Esophagus squamous epithelium (tissue), 5 donors: ENCODE data around the gene COMMD1. TPM values are rescaled to one million over a fixed set of nuclear protein-coding genes. Genes with fewer than 3 reads are reported as not detected.
"Not testable (repeated sequence)": the region's sequence is repeated elsewhere in the genome, so short reads cannot be mapped to it uniquely, and the experiment has no call there.

Experiments
- DNase-seq: peaks from one replicate; lab custom pipeline; 2025; lab: John Stamatoyannopoulos, UW
- H3K27ac ChIP-seq, 4 donors: fragments of 200-600 bp; sonication (generic); one replicate each; pipeline ENCODE4 v1.5.1; 2016 to 2019; ENCODE audit warnings: mild to moderate bottlenecking in 1 of 4
- H3K27me3 ChIP-seq, 4 donors: fragments of 200-600 bp; sonication (generic); 1 replicate in 3 of 4; 2 replicates in 1 of 4; pipeline versions ENCODE4 v1.5.1 to v1.6.0; 2017 to 2021; ENCODE audit warnings: antibody characterized with exemption in 1 of 4
- H3K36me3 ChIP-seq, 3 donors: fragments of 200-600 bp; sonication (generic); one replicate each; pipeline ENCODE4 v1.5.1; 2016 to 2019
- H3K4me1 ChIP-seq, 3 donors: fragments of 200-600 bp; sonication (generic); one replicate each; pipeline ENCODE4 v1.5.1; 2017 to 2019
- H3K4me3 ChIP-seq, 4 donors: fragments of 200-600 bp; sonication (generic); 1 replicate in 3 of 4; 2 replicates in 1 of 4; pipeline ENCODE4 v1.5.1; 2016 to 2019; ENCODE audit warnings: mild to moderate bottlenecking in 2 of 4, moderate library complexity in 1 of 4
- H3K9me3 ChIP-seq, 3 donors: fragments of 200-600 bp; sonication (generic); one replicate each; pipeline ENCODE4 v1.5.1; 2016 to 2019
- POLR2A ChIP-seq, 4 donors: fragments of 450-650 bp; IDR thresholded peaks; one replicate each; pipeline ENCODE4 v1.6.1; 2017; ENCODE audit warnings: antibody characterized with exemption in 4 of 4, mild to moderate bottlenecking in 4 of 4, moderate library complexity in 3 of 4
- WGBS, 2 donors: methylation state at CpG; one replicate each; pipeline ENCODE4 v1.1.5; 2018; 5-methylcytosine and 5-hydroxymethylcytosine counted together
- intact Hi-C: fragments of 100-400 bp; cut with DNase I; formaldehyde crosslinking; loops from one replicate; pipeline ENCODE4 v1.15.0; 2022
- total RNA-seq, 4 donors: library from RNA; depleted of rRNA; stranded (reverse); fragments of >200 nt; gene quantifications; one replicate each; pipeline ENCODE4 v1.1.0, GENCODE V29; 2016
- TF ChIP-seq, protein P1 (sequence below), 6 experiments: fragments of 450-650 bp in 4 of 6; fragments of 200-600 bp in 2 of 6; sonication (generic) in 2 of 6; IDR thresholded peaks; one replicate each; pipeline ENCODE4 v1.5.1; 2016 to 2019; ENCODE audit warnings: antibody characterized with exemption in 6 of 6, mild to moderate bottlenecking in 4 of 6, moderate library complexity in 4 of 6
- donor health status: DM: yes; HTN: yes; CAD: no.

The COMMD1 gene
- total RNA-seq, 4 donors from 2014 or later, result 38.0 to 44.3 (median 40.5) TPM

DNA sequence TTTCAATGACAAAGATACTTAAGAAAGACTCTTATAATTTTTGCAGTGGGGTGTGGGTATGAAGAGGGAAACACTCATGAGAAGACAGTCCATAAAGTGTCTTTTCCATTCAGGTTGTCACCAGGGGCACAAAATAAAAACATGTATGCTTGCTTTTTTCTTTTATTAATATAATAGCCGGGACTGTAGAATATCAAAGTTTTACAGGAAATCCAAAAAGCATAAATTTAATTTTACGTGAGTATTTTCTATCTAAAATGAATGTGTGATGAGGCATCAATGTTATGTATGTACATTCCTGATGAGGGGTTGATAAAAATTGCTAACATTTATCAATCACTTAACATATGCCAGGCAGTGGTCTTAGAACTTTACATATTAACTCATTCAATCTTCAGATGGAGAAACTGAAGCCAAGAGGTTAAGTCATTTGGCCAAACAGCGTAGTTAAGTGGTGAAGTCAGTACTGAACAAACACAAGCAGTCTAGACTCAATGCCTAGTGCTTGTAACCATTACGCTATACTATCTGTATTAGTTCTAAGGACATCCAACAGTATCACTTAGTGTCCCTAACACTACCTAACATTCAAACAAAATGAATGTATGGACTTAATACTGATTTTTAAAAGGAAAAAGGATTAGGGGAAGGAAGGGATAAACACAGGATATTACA is 27.8 kb upstream of the COMMD1 start:
- no peak overlapping the region for H3K27ac ChIP-seq
- H3K27me3 ChIP-seq, result no peaks in the 10 kb centered on the region
- 92 to 93% methylated on average over 4 of the region's 4 CpGs for WGBS, 2 donors
- TF ChIP-seq POLR2A (IDR thresholded peaks at IDR 0.05), result no peak
- TF ChIP-seq, protein P1, sequence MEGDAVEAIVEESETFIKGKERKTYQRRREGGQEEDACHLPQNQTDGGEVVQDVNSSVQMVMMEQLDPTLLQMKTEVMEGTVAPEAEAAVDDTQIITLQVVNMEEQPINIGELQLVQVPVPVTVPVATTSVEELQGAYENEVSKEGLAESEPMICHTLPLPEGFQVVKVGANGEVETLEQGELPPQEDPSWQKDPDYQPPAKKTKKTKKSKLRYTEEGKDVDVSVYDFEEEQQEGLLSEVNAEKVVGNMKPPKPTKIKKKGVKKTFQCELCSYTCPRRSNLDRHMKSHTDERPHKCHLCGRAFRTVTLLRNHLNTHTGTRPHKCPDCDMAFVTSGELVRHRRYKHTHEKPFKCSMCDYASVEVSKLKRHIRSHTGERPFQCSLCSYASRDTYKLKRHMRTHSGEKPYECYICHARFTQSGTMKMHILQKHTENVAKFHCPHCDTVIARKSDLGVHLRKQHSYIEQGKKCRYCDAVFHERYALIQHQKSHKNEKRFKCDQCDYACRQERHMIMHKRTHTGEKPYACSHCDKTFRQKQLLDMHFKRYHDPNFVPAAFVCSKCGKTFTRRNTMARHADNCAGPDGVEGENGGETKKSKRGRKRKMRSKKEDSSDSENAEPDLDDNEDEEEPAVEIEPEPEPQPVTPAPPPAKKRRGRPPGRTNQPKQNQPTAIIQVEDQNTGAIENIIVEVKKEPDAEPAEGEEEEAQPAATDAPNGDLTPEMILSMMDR (IDR thresholded peaks at IDR 0.05), result no peak
- no peaks in the 10 kb centered on the region for H3K9me3 ChIP-seq
- H3K4me1 ChIP-seq, result no peaks in the 10 kb centered on the region
- H3K4me3 ChIP-seq, result no peak overlapping the region
- intact Hi-C loops, result no loop called here
- H3K36me3 ChIP-seq, result peaks cover 5 to 98% (median 61%) of the 10 kb centered on the region in 3 donors
- no peak for DNase-seq

DNA sequence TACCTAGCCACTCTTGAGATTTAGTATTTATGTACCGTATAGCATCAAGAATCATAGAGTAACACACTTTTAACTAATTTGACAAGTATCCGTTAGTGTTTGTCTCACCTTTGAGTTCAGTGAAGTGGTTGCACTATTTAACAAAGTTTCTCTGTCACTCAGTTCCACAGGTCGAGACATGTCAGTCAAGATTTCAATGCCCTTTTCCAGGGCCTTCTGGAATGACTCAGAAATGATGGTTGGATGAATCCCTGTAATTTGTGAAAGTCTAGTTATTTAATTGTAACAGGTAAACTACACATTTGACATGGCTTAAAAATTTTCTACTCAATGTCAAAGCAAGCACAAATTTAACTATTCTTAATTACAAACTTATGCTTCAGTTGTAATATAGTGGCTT is 26.7 kb upstream of the COMMD1 start:
- no peaks in the 10 kb centered on the region for H3K27me3 ChIP-seq
- no peak for TF ChIP-seq POLR2A (IDR thresholded peaks at IDR 0.05)
- TF ChIP-seq, protein P1 (IDR thresholded peaks at IDR 0.05), result no peak
- no peak overlapping the region for H3K27ac ChIP-seq
- peaks cover 12 to 98% (median 67%) of the 10 kb centered on the region in 3 donors for H3K36me3 ChIP-seq
- H3K9me3 ChIP-seq, result no peaks in the 10 kb centered on the region
- 43 to 52% methylated on average over 3 of the region's 3 CpGs for WGBS, 2 donors
- H3K4me3 ChIP-seq, result no peak overlapping the region
- H3K4me1 ChIP-seq, result no peaks in the 10 kb centered on the region
- no peak for DNase-seq
- intact Hi-C loops, result no loop called here

DNA sequence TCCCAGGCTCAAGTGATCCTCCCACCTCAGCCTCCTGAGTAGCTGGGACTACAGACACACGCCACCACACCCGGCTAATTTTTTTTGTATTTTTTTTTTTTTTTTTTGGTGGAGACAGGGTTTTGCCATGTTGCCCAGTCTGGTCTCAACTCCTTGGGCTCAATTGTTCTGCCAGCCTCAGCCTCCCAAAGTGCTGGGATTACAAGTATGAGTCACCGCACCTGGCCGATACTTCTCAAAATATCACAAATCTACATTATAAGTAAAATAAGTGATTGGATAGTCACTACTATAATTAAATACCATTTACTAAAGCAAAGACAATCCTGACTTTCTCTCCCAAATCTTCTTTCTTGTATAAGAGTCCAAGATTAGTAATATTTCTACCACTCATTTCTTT is 26.1 kb upstream of the COMMD1 start:
- H3K36me3 ChIP-seq, result peaks cover 12 to 98% (median 73%) of the 10 kb centered on the region in 3 donors
- H3K4me3 ChIP-seq, H3K9me3 ChIP-seq, H3K27ac ChIP-seq, DNase-seq, intact Hi-C loops, H3K27me3 ChIP-seq, H3K4me1 ChIP-seq: not testable (repeated sequence)
- 56 to 62% methylated on average over 4 of the region's 4 CpGs for WGBS, 2 donors

DNA sequence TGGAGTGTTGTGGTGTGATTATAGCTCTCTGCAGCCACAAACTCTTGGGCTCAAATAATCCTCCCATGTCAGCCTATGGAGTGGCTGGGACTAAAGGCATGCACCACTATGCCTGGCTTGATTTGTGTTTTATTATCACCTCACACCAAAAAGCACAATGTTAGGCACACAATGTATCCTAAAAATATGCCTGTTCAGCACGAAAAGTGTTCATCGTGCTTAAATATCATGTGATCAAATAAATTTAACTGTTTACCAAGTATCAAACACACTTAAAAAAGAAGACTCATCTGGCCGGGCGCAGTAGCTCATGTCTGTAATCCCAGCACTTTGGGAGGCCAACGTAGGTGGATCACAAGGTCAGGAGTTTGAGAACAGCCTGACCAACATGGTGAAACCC is 22.6 kb upstream of the COMMD1 start:
- no peak for DNase-seq
- H3K36me3 ChIP-seq, result peaks cover 12 to 85% (median 65%) of the 10 kb centered on the region in 3 donors
- WGBS, 2 donors, result 86% methylated on average over 5 of the region's 5 CpGs
- H3K27ac ChIP-seq, result no peak overlapping the region
- H3K4me3 ChIP-seq, result no peak overlapping the region
- no peaks in the 10 kb centered on the region for H3K27me3 ChIP-seq
- TF ChIP-seq, protein P1 (IDR thresholded peaks at IDR 0.05), result no peak
- H3K4me1 ChIP-seq, result peaks cover 8 to 21% (median 11%) of the 10 kb centered on the region in 3 donors
- intact Hi-C loops, result no loop called here
- H3K9me3 ChIP-seq, result no peaks in the 10 kb centered on the region

DNA sequence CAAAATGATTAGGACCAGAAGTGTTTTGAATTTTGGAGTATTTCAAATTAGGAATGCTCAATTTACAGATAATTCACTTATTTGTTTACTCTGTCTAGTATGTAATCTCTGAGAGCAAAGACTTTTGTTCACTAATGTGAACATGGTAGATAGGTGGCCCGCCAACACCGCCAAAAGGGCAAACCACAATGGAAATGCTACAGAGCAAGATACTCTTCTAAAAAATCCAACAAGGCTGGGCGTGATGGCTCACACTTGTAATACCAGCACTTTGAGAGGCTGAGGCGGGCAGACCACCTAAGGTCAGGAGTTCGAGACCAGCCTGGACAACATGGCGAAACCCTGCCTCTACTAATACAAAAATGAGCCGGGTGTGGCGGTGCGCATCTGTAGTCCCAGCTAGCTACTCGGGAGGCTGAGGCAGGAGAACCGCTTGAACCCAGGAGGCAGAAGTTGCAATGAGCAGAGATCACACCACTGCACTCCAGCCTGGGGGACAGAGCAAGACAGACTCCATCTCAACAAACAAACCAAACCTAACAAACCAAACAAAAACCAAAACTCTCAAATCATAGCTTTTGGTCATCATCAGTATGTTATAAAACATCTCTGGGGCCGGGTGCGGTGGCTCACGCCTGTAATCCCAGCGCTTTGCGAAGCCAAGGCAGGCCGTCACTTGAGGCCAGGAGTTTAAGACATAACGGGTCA is 19.4 kb upstream of the COMMD1 start:
- H3K4me3 ChIP-seq, result peak overlapping the region in 1 of 4 donors; percentile 89
- DNase-seq, result no peak
- no peaks in the 10 kb centered on the region for H3K9me3 ChIP-seq
- TF ChIP-seq, protein P1 (IDR thresholded peaks at IDR 0.05), result no peak
- H3K27ac ChIP-seq, result no peak overlapping the region
- peaks cover 8 to 30% (median 16%) of the 10 kb centered on the region in 3 donors for H3K4me1 ChIP-seq
- no peaks in the 10 kb centered on the region for H3K27me3 ChIP-seq
- intact Hi-C loops, result no loop called here
- H3K36me3 ChIP-seq, result peaks cover 12 to 55% (median 36%) of the 10 kb centered on the region in 3 donors
- WGBS, 2 donors, result 82 to 93% methylated on average over 11 to 15 of the region's 18 CpGs
